ENCODE data around the gene ANTXRL.

- no peak for TF ChIP-seq CTCF (IDR thresholded peaks at IDR 0.05)
- no peak for TF ChIP-seq EP300 (IDR thresholded peaks at IDR 0.05)
These were observed 22.5 kb upstream of the ANTXRL start for GRCh38 chr10:46264336-46264735.

All from tibial nerve (tissue), 4 donors.